Smooth muscle cell (in vitro differentiated cells): Measurements from ENCODE around the gene SUSD3. TPM values are rescaled to one million over a fixed set of nuclear protein-coding genes. Genes with fewer than 3 reads are reported as not detected.
A peak's percentile ranks its signal among the peaks of the same experiment; 100 is the strongest.

ENCODE experiments used
- DNase-seq: peaks from one replicate; lab custom pipeline; 2025; ENCODE audit not compliant: unreplicated experiment; lab: John Stamatoyannopoulos, UW
- H2AFZ ChIP-seq: fragments of 200-600 bp; sonication (generic); 2 replicates; pipeline ENCODE4 v1.6.0; 2016; ENCODE audit warnings: antibody characterized with exemption, low read depth, mild to moderate bottlenecking
- H3F3A ChIP-seq: fragments of 200-600 bp; sonication (generic); 2 replicates; pipeline ENCODE4 v1.6.0; 2017; ENCODE audit warnings: antibody characterized with exemption, low read depth
- H3K27ac ChIP-seq: fragments of 200-600 bp; sonication (generic); 2 replicates; pipeline ENCODE4 v1.5.1; 2016; ENCODE audit warnings: low read depth, mild to moderate bottlenecking
- H3K27me3 ChIP-seq: fragments of 200-600 bp; sonication (generic); 2 replicates; pipeline ENCODE4 v1.6.1; 2016; ENCODE audit warnings: low read depth, mild to moderate bottlenecking
- H3K36me3 ChIP-seq: fragments of 200-600 bp; sonication (generic); 2 replicates; pipeline ENCODE4 v1.5.1; 2016; ENCODE audit warnings: low read depth
- H3K4me1 ChIP-seq: fragments of 200-600 bp; sonication (generic); 2 replicates; pipeline ENCODE4 v1.5.1; 2016; ENCODE audit warnings: low read depth
- H3K4me2 ChIP-seq: fragments of 200-600 bp; sonication (generic); 2 replicates; pipeline ENCODE4 v1.6.0; 2016; ENCODE audit warnings: mild to moderate bottlenecking
- H3K4me3 ChIP-seq: fragments of 200-600 bp; sonication (generic); 2 replicates; pipeline ENCODE4 v1.5.1; 2016; ENCODE audit warnings: mild to moderate bottlenecking
- H3K79me2 ChIP-seq: fragments of 200-600 bp; sonication (generic); 2 replicates; pipeline ENCODE4 v1.6.0; 2016; ENCODE audit warnings: low read depth, mild to moderate bottlenecking
- H3K9ac ChIP-seq: fragments of 200-600 bp; sonication (generic); 2 replicates; pipeline ENCODE4 v1.6.0; 2016; ENCODE audit warnings: low read depth
- H3K9me3 ChIP-seq: fragments of 200-600 bp; sonication (generic); replicated peaks from 2 replicates; pipeline ENCODE4 v1.5.1; 2016; ENCODE audit warnings: low read depth
- H4K20me1 ChIP-seq: fragments of 200-600 bp; sonication (generic); 2 replicates; pipeline ENCODE4 v1.6.0; 2016; ENCODE audit warnings: low read depth
- WGBS: methylation state at CpG from one replicate; pipeline ENCODE4 v1.1.7; 2016; ENCODE audit warnings: low lambda C conversion rate; 5-methylcytosine and 5-hydroxymethylcytosine counted together
- polyA plus RNA-seq: library from polyadenylated mRNA; unstranded; fragments of >200 nt; fragmentation: Nextera tagmentation; extraction: Ambion mirVana; gene quantifications from 2 replicates; pipeline ENCODE4 v1.2.1, GENCODE V29; 2016
- total RNA-seq: library from RNA; depleted of rRNA; stranded (reverse); fragments of >200 nt; gene quantifications from 2 replicates; pipeline ENCODE4 v1.2.3, GENCODE V29; 2014
- TF ChIP-seq, protein P1 (sequence below): fragments of 200-600 bp; sonication (generic); IDR thresholded peaks from 2 replicates; pipeline ENCODE4 v1.5.1; 2017; ENCODE audit warnings: borderline replicate concordance, mild to moderate bottlenecking, antibody characterized with exemption; ENCODE audit not compliant: insufficient read depth, poor library complexity, severe bottlenecking

The SUSD3 gene
- total and polyA plus RNA-seq, 2 experiments from 2014 or later = 0.34 TPM; not detected in 1

GRCh38 chr9:93126151-93126781, 67.8 kb downstream of the SUSD3 start:
- Histone ChIP-seq H2AFZ (no peak overlapping the region), H3K79me2 (peaks cover 4% of the 10 kb centered on the region), H3K4me2 (peak overlapping the region; percentile 66), H3F3A (peaks cover 4% of the 10 kb centered on the region), H4K20me1 (peaks cover 4% of the 10 kb centered on the region), H3K9me3 (no peaks in the 10 kb centered on the region), H3K36me3 (no peaks in the 10 kb centered on the region), H3K4me3 (no peak overlapping the region), H3K9ac (no peak overlapping the region), H3K4me1 (peaks cover 12% of the 10 kb centered on the region), H3K27me3 (no peaks in the 10 kb centered on the region), H3K27ac (peak overlapping the region; percentile 57)
- DNase-seq = no peak
- 88% methylated on average over 23 of the region's 23 CpGs for WGBS
- TF ChIP-seq, protein P1, sequence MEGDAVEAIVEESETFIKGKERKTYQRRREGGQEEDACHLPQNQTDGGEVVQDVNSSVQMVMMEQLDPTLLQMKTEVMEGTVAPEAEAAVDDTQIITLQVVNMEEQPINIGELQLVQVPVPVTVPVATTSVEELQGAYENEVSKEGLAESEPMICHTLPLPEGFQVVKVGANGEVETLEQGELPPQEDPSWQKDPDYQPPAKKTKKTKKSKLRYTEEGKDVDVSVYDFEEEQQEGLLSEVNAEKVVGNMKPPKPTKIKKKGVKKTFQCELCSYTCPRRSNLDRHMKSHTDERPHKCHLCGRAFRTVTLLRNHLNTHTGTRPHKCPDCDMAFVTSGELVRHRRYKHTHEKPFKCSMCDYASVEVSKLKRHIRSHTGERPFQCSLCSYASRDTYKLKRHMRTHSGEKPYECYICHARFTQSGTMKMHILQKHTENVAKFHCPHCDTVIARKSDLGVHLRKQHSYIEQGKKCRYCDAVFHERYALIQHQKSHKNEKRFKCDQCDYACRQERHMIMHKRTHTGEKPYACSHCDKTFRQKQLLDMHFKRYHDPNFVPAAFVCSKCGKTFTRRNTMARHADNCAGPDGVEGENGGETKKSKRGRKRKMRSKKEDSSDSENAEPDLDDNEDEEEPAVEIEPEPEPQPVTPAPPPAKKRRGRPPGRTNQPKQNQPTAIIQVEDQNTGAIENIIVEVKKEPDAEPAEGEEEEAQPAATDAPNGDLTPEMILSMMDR = no peak

- Histone ChIP-seq H2AFZ (no peak overlapping the region), H3K4me3 (no peak overlapping the region), H3K36me3 (no peaks in the 10 kb centered on the region), H3K9me3 (no peaks in the 10 kb centered on the region), H3K4me1 (peaks cover 12% of the 10 kb centered on the region), H3K79me2 (peaks cover 10% of the 10 kb centered on the region), H3K9ac (no peak overlapping the region), H4K20me1 (peaks cover 4% of the 10 kb centered on the region), H3K27ac (peak overlapping the region; percentile 57), H3K27me3 (no peaks in the 10 kb centered on the region), H3K4me2 (peak overlapping the region; percentile 66), H3F3A (peaks cover 4% of the 10 kb centered on the region)
- no peak for DNase-seq
- 28% methylated on average over 13 of the region's 18 CpGs for WGBS
- TF ChIP-seq, protein P1 = no peak
These were observed 68.4 kb downstream of the SUSD3 start for GRCh38 chr9:93126825-93127368.

GRCh38 chr9:93127395-93127911, 69.0 kb downstream of the SUSD3 start:
- Histone ChIP-seq H3K27me3 (no peaks in the 10 kb centered on the region), H3K4me2 (peak overlapping the region; percentile 66), H2AFZ (no peak overlapping the region), H3K27ac (peak overlapping the region; percentile 57), H3K79me2 (peaks cover 16% of the 10 kb centered on the region), H3K9ac (no peak overlapping the region), H3K4me3 (no peak overlapping the region), H3F3A (peaks cover 4% of the 10 kb centered on the region), H3K36me3 (no peaks in the 10 kb centered on the region), H4K20me1 (peaks cover 4% of the 10 kb centered on the region), H3K4me1 (peaks cover 12% of the 10 kb centered on the region), H3K9me3 (no peaks in the 10 kb centered on the region)
- whole genome bisulfite sequencing = 60% methylated on average over 8 of the region's 8 CpGs
- TF ChIP-seq, protein P1 = no peak
- DNase-seq = no peak
